GM21381 (cell line): ENCODE data around the gene LIPT2.

Experiments used
- ATAC-seq: cut with Tn5 transposase; IDR thresholded peaks from one replicate; pipeline ENCODE4 v1.9.1; 2021; ENCODE audit warnings: mild to moderate bottlenecking, moderate library complexity; ENCODE audit not compliant: unreplicated experiment

Gene LIPT2

GRCh38 chr11:74504100-74504691 is 10.7 kb upstream of the LIPT2 start:
- ATAC-seq = no peak

GRCh38 chr11:74494916-74495315 is 1.4 kb upstream of the LIPT2 start:
- ATAC-seq = no peak

GRCh38 chr11:74493791-74494630 is 487 bp upstream of the LIPT2 start:
- no peak for ATAC-seq

- no peak for ATAC-seq
Measured at GRCh38 chr11:74492084-74492483, 1.4 kb downstream of the LIPT2 start.

- ATAC-seq = no peak
Measured at GRCh38 chr11:74490941-74491340, 2.6 kb downstream of the LIPT2 start.

- ATAC-seq = no peak
Measured at GRCh38 chr11:74487875-74488274, 5.6 kb downstream of the LIPT2 start.

GRCh38 chr11:74485868-74486267 is 7.7 kb downstream of the LIPT2 start:
- ATAC-seq = no peak

GRCh38 chr11:74480688-74481417 is 12.7 kb downstream of the LIPT2 start:
- no peak for ATAC-seq

GRCh38 chr11:74479732-74480123 is 13.8 kb downstream of the LIPT2 start:
- no peak for ATAC-seq

- no peak for ATAC-seq
Measured at GRCh38 chr11:74478877-74479731, 14.4 kb downstream of the LIPT2 start.

GRCh38 chr11:74476536-74476935 is 17.0 kb downstream of the LIPT2 start:
- no peak for ATAC-seq

GRCh38 chr11:74474316-74474715 is 19.2 kb downstream of the LIPT2 start:
- ATAC-seq = no peak

GRCh38 chr11:74473382-74474173 is 19.9 kb downstream of the LIPT2 start:
- no peak for ATAC-seq

GRCh38 chr11:74471668-74472429 is 21.7 kb downstream of the LIPT2 start:
- ATAC-seq = no peak

- no peak for ATAC-seq
Measured at GRCh38 chr11:74471037-74471436, 22.5 kb downstream of the LIPT2 start.

GRCh38 chr11:74470526-74470925 is 23.0 kb downstream of the LIPT2 start:
- ATAC-seq = no peak

GRCh38 chr11:74468936-74469335 is 24.6 kb downstream of the LIPT2 start:
- ATAC-seq = no peak

- no peak for ATAC-seq
Measured at GRCh38 chr11:74468521-74468920, 25.0 kb downstream of the LIPT2 start.

- no peak for ATAC-seq
Measured at GRCh38 chr11:74468058-74468457, 25.5 kb downstream of the LIPT2 start.
